Pancreas (tissue), 10 donors: ENCODE measurements around the gene SPARC. TPM values are rescaled to one million over a fixed set of nuclear protein-coding genes. Genes with fewer than 3 reads are reported as not detected.

Experiments used
- ATAC-seq, 4 donors: fragments of 200-7000 bp; cut with Tn5 transposase; one replicate each; pipeline versions ENCODE4 v1.8.0 to v1.9.1; 2020; ENCODE audit warnings: mild to moderate bottlenecking in 4 of 4, moderate library complexity in 4 of 4
- DNase-seq, 6 donors: peaks; one replicate each; pipeline ENCODE4 v3.0.0-alpha.2; 2020
- FAIRE-seq: peaks from 2 replicates; lab custom pipeline; 2012; peaks lifted over from hg19 to GRCh38; lab: Jason Lieb, UNC
- H3K27ac ChIP-seq, 4 donors: fragments of 200-600 bp; sonication (generic); 1 replicate in 3 of 4; 2 replicates in 1 of 4; pipeline versions ENCODE4 v1.5.0 to v1.8.0; 2020
- H3K27me3 ChIP-seq, 4 donors: fragments of 200-600 bp; one replicate each; pipeline ENCODE4 v1.8.0; 2021
- H3K36me3 ChIP-seq, 3 donors: fragments of 200-600 bp; sonication (generic) in 1 of 3; one replicate each; pipeline versions ENCODE4 v1.5.0 to v1.8.0; 2020 to 2021
- H3K4me1 ChIP-seq, 3 donors: fragments of 200-600 bp; one replicate each; pipeline ENCODE4 v1.8.0; 2021
- H3K4me3 ChIP-seq, 4 donors: fragments of 200-600 bp; sonication (generic) in 2 of 4; one replicate each; pipeline versions ENCODE4 v1.5.0 to v1.8.0; 2020 to 2021
- H3K9me3 ChIP-seq, 4 donors: fragments of 200-600 bp; one replicate each; pipeline ENCODE4 v1.8.0; 2021
- CTCF ChIP-seq, 4 donors: fragments of 200-600 bp; sonication (generic) in 3 of 4; IDR thresholded peaks; one replicate each; pipeline versions ENCODE4 v1.5.0 to v1.8.0; 2021; ENCODE audit warnings: antibody characterized with exemption in 4 of 4
- WGBS, 2 donors: extraction: QIAGEN DNeasy Blood & Tissue Kit; methylation state at CpG; one replicate each; pipeline ENCODE4 v1.1.7; 2013; 5-methylcytosine and 5-hydroxymethylcytosine counted together
- intact Hi-C, 3 donors: fragments of 100-400 bp; cut with DNase I; formaldehyde crosslinking; loops; one replicate each; pipeline versions ENCODE4 v1.11.1 to v1.14.2; 2022
- polyA plus RNA-seq, 2 donors: library from polyadenylated mRNA; stranded (reverse); fragments of 200-250 nt; gene quantifications; one replicate each; pipeline ENCODE4 v1.2.3, GENCODE V29; 2013
- total RNA-seq, 6 donors: library from RNA; stranded (reverse); fragmentation: NEBNext Ultra II Directional in 4 of 6; extraction: Animal tissue kit (Norgen Biotek cat#: 25700) in 4 of 6; gene quantifications; one replicate each; pipeline versions ENCODE4 v1.2.1 to v1.2.4, GENCODE V29; 2021 to 2023
- donor health status: healthy with polysubstance abuse.
- donor health status: DM: no; HTN: no; CAD: no; lungs with moderate emphysema.
- donor health status: DM: no; HTN: no; CAD: no.
- donor health status: control.
- donor health status: control.
- donor health status: Bipolar disorder and iron deficiency.
- donor health status: DM: yes; HTN: yes; CAD: no.
- donor health status: DM: no; HTN: no; CAD: no.
- donor health status: DM: no; HTN: no; CAD: no.
- donor health status: DM: yes; HTN: yes; CAD: no.

SPARC gene
- total and polyA plus RNA-seq, 8 donors, result 27.2 to 608 (median 60.7) TPM

- TF ChIP-seq CTCF (IDR thresholded peaks at IDR 0.05), result no peak
Observed at GRCh38 chr5:151657114-151657513, 29.6 kb downstream of the SPARC start.

GRCh38 chr5:151656311-151656710, 30.4 kb downstream of the SPARC start:
- Histone ChIP-seq H3K9me3 (no peaks in the 10 kb centered on the region), H3K27me3 (peaks cover 0 to 6% (median 0%) of the 10 kb centered on the region in 4 donors), H3K27ac (no peak overlapping the region), H3K4me1 (no peaks in the 10 kb centered on the region), H3K4me3 (no peak overlapping the region), H3K36me3 (no peaks in the 10 kb centered on the region)
- DNase-seq (no peak), ATAC-seq (no peak), FAIRE-seq (no peak)
- 54 to 77% methylated on average over 4 of the region's 4 CpGs for WGBS, 2 donors
- intact Hi-C loops, result loop anchor here in 2 of 3 donors (5.0 kb wide), 1 partner anchor 86 kb away; no protein-coding TSS in a partner anchor
- TF ChIP-seq CTCF (IDR thresholded peaks at IDR 0.05), result no peak

More at GRCh38 chr5:151657114-151657513, 29.6 kb downstream of the SPARC start:
- peaks cover 0 to 6% (median 0%) of the 10 kb centered on the region in 4 donors for H3K27me3 ChIP-seq
- no peaks in the 10 kb centered on the region for H3K4me1 ChIP-seq
- no peaks in the 10 kb centered on the region for H3K9me3 ChIP-seq
- no peaks in the 10 kb centered on the region for H3K36me3 ChIP-seq
- no peak overlapping the region for H3K27ac ChIP-seq
- 65 to 73% methylated on average over 1 of the region's 1 CpG for whole genome bisulfite sequencing, 2 donors
- no peak for DNase-seq
- no peak for ATAC-seq
- no peak overlapping the region for H3K4me3 ChIP-seq
- FAIRE-seq, result no peak
- intact Hi-C loops, result loop anchor here in 2 of 3 donors (5.0 kb wide), 1 partner anchor 85 kb away; no protein-coding TSS in a partner anchor

GRCh38 chr5:151651997-151652645, 34.6 kb downstream of the SPARC start:
- Histone ChIP-seq H3K4me3 (no peak overlapping the region), H3K4me1 (no peaks in the 10 kb centered on the region), H3K9me3 (no peaks in the 10 kb centered on the region), H3K27me3 (no peaks in the 10 kb centered on the region), H3K36me3 (no peaks in the 10 kb centered on the region), H3K27ac (no peak overlapping the region)
- intact Hi-C loops, result no loop called here
- peak; percentile 47 to 80 (median 69) for DNase-seq
- WGBS, 2 donors, result 0 to 1% methylated on average over 6 of the region's 6 CpGs
- peak; percentile 41 to 78 (median 69) for TF ChIP-seq CTCF (IDR thresholded peaks at IDR 0.05)
- ATAC-seq, result peak; percentile 80 to 100 (median 98)
- no peak for FAIRE-seq

- H3K27ac ChIP-seq, result no peak overlapping the region
- intact Hi-C loops, result no loop called here
- no peak overlapping the region for H3K4me3 ChIP-seq
- TF ChIP-seq CTCF (IDR thresholded peaks at IDR 0.05), result no peak
- H3K9me3 ChIP-seq, result no peaks in the 10 kb centered on the region
- no peak for ATAC-seq
- H3K36me3 ChIP-seq, result no peaks in the 10 kb centered on the region
- DNase-seq, result no peak
- no peaks in the 10 kb centered on the region for H3K27me3 ChIP-seq
- 56 to 58% methylated on average over 7 of the region's 7 CpGs for WGBS, 2 donors
- H3K4me1 ChIP-seq, result no peaks in the 10 kb centered on the region
- no peak for FAIRE-seq
Observed at GRCh38 chr5:151648988-151649387, 37.7 kb downstream of the SPARC start.

GRCh38 chr5:151648089-151648488, 38.6 kb downstream of the SPARC start:
- TF ChIP-seq CTCF (IDR thresholded peaks at IDR 0.05), result no peak
- intact Hi-C loops, result no loop called here
- 84% methylated on average over 2 of the region's 2 CpGs for WGBS, 2 donors

More at GRCh38 chr5:151648089-151648488, 38.6 kb downstream of the SPARC start:
- Histone ChIP-seq H3K4me3 (no peak overlapping the region), H3K36me3 (no peaks in the 10 kb centered on the region), H3K27ac (no peak overlapping the region), H3K9me3 (no peaks in the 10 kb centered on the region), H3K4me1 (no peaks in the 10 kb centered on the region), H3K27me3 (no peaks in the 10 kb centered on the region)
- FAIRE-seq (no peak), ATAC-seq (no peak), DNase-seq (no peak)
